Islet precursor cell (in vitro differentiated cells): ENCODE data around the gene PITPNM2.
A peak's percentile ranks its signal among the peaks of the same experiment; 100 is the strongest.
"Not testable (repeated sequence)": the region's sequence is repeated elsewhere in the genome, so short reads cannot be mapped to it uniquely, and the experiment has no call there.

Source experiments
- DNase-seq: peaks from one replicate; pipeline ENCODE4 v3.0.0-alpha.2; 2018

PITPNM2 gene

DNA sequence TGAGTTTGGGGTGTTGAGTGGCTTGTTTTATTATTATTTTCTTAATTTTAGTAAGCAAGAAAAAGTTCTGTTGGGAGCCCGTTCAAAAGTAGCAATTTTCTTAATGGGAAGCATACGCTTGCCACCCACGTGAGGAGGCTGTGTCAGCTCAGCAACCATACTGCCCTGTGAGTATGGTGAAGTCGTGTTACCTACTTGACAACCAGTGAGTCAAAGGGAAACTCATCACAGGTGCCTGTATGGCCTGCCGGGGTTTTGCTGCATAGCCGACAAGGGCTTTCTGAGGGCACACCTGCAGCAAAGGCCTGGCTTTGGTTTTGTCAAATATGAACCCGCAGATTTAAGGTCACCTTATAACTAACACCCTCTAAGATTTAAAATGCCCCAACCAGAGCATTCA lies 31.1 kb downstream of the PITPNM2 start:
- DNase-seq = no peak

- no peak for DNase-seq
These were observed 32.4 kb downstream of the PITPNM2 start for GRCh38 chr12:123118497-123118896.

GRCh38 chr12:123115409-123116121 lies 35.3 kb downstream of the PITPNM2 start:
- DNase-seq = no peak

GRCh38 chr12:123114304-123115083 lies 36.4 kb downstream of the PITPNM2 start:
- DNase-seq = no peak

- no peak for DNase-seq
These were observed 37.9 kb downstream of the PITPNM2 start for GRCh38 chr12:123113026-123113425.

DNA sequence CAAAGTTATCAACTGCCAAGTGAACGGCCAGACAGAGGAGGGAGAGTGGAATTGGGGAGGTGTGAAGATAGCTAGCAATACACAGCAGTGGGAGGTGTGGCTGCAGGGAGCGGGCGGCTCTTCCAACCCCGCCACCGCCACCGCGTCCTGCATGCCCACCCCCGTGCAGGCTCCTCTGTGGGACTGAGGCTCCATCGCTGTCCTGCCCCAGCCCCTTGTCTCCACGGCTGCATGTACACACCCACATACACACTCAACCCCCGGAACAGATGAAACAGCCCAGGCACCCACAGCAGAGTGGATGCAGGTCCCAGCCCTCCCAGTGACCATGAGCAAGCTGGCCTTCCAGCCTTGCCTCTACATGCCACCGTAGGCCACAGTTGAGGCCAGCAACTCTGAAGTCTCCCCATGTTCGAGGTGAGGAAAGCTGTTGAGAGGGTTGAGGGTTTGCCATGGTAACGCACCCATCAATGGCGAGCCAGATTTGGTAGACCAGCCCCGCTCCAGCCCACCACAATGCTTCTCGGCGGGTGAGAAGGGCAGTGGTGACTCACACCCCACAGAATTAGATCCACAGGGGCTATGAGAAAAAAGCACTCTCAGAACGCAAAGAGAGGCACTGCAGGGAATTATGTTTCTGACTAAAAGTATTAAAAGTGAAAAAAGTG lies 39.3 kb downstream of the PITPNM2 start:
- DNase-seq = no peak

DNA sequence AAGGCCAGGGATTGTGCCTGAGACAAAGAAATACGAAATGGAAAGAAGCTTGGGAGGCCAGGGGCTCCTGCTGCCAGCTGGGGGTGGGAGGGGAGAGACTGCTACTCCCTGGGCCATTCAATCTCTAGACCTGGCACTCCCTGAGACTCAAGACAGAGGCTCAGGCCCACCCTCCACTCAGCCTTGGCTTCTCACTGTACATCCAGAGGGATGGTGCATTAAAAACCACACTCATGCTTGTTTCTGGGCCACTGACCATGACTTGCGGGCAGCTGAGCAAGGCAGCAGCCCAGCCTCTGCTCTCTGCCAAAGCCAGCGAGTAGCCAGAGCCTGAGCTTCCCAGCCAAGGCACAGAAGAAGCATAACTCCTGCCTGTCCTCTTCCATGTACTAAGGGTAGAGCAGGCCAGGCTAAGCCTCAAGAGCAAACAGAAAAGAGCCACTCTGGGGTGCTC lies 41.5 kb downstream of the PITPNM2 start:
- no peak for DNase-seq

- DNase-seq = no peak
These were observed 42.2 kb downstream of the PITPNM2 start for GRCh38 chr12:123108682-123109066.

DNA sequence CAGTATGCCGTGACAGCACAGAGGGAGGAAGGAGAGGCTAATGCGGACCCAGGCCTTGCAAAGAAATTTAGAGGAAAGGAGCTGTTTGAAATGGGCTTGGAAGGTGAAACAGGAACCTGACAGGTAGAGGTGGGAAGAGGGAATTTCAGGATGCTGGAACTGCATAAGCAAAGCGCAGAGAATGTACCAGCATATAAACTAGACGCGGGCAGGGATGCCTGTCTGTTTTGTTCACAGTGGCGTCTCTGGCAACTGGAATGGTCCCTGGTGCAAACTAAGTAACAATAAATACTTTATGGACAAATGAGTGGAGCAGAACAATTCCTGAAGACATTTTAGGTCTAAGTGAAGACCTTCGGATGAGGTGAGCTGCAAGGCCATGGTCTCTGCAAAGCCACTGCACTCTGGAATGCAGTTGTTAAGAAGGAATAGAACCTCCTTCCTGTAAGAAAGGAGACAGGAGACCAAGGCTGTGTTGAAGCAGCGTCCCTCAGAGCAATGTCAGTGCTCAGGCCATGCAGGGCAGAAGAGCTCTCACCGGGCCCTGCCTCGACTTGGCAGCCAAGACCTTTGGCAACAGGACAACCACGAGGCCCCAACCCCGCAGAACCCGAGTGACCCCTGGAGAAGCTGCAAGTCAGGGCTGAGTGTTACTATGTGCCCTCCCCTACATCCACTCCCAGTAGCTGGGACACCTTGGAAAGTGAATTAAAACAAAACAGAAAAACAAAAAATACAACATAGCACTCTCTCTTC lies 42.8 kb downstream of the PITPNM2 start:
- no peak for DNase-seq

GRCh38 chr12:123106640-123107359 lies 44.1 kb downstream of the PITPNM2 start:
- DNase-seq = no peak

DNA sequence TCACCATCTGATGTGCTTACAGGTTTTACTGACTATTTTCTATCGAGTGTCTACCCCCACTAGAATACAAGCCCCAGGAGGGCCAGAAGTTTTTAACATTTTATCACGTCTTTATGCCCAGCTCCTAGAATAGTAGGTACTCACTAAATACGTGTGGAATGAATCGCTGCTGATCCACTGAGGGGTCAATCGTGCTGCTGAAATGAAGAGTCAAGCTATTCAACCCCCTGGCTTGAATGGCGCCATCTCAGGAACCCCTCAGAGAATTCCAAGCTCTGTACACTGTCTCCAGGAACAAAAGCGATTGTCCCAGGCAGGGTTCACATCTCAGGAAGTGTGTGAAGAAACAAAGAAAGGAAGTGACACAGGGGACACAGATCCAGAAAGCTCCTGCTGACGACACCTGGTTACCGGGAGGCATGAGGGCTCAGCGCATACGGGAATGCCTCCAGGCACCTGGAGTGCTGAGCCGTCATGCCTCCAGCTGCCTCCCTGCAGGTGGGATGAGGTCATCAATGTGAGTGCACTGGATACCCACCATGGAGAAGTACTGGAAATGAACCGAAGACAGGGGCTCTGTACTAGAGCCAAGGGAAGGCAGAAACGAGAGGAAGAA lies 45.6 kb downstream of the PITPNM2 start:
- peak; percentile 90 for DNase-seq

DNA sequence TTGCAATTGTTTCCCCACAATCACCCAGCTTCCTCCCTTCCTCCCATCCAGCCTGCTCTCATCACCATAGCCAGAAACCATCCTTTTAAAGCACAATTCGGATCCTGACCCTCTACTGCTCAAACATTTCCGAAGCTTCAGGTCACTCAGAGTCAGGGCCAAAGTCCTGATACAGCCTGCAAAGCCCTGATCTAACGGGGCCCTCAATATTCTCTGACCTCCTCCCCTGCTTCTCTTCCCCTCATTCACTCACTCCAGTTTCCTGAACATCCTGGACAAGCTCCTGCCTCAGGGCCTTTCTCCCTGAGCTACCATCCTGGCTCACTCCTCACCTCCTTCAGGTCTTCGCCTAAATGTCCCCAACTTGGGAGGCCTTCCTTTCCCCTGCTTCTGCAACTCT lies 46.1 kb downstream of the PITPNM2 start:
- DNase-seq = no peak

GRCh38 chr12:123104094-123104493 lies 46.8 kb downstream of the PITPNM2 start:
- not testable (repeated sequence) for DNase-seq

GRCh38 chr12:123102781-123103503 lies 47.9 kb downstream of the PITPNM2 start:
- no peak for DNase-seq

DNA sequence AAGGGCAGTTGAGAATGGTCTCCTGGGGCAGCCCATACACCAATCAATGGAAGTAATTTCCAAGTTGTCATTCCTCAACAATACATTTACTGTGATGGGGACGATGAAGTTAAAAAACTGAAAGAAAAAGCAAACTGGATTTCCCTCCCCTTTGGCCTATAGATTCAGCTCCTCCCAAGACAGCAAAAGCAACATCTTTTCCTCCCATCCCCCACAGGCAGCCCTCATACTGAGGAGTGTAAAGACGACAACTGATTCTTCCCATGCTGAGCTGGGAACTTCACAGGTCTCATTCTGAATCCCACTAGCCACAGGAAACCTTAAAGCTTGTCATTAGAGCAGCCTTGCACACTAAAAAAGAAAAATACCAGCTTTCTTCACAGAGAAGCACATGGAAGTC lies 48.5 kb downstream of the PITPNM2 start:
- no peak for DNase-seq

GRCh38 chr12:123101526-123101925 lies 49.4 kb downstream of the PITPNM2 start:
- DNase-seq = no peak
